Glomerular visceral epithelial cell (primary cell): Measurements from ENCODE around the gene ANKRD45.
"Not testable (repeated sequence)": the region's sequence is repeated elsewhere in the genome, so short reads cannot be mapped to it uniquely, and the experiment has no call there.

Experiments
- DNase-seq: peaks from one replicate; pipeline ENCODE4 v3.0.0-alpha.2; 2016; ENCODE audit errors: extremely low spot score

Gene ANKRD45

GRCh38 chr1:173642450-173643139 is 27.1 kb downstream of the ANKRD45 start:
- not testable (repeated sequence) for DNase-seq

GRCh38 chr1:173639102-173639501 is 30.5 kb downstream of the ANKRD45 start:
- no peak for DNase-seq

GRCh38 chr1:173638043-173639021 is 31.3 kb downstream of the ANKRD45 start:
- no peak for DNase-seq

DNA sequence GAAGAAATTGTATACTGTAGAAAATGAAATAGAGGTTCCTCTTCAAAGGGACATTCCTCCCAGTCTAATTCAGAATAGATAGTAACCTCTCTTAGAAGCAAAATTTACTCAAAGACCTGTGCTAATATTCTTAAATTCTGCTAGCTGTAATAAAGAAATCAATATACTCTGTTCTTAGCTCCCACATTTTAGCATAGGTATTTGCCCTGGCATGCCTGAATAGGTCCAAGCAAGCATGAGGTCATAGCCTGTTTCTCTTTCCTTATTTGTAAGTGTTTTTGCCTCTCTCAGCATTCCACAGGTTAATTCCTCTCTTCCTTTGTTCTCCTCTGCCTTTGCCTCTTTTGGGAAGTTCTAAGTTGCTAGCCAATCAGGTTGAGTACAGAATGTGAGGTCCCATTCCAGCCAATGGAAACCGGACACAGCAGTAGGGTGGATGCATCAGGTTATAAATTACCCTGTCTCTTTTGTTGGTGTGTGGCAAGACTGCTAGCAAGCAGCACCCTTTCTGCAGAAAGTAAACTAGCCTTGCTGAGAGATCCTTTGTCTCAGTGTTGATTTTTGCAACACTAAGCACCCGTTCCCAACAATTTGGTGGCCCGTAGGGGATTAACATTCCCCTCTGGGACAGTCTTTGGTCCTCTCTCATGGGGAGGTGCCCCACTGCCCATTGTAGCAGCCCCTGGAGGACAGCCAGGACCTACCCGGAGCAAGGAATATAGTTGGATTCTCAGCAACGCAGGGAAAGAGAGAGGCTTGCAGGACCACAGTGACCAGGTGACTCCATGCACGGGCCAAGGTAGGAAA is 32.2 kb downstream of the ANKRD45 start:
- DNase-seq, result not testable (repeated sequence)

DNA sequence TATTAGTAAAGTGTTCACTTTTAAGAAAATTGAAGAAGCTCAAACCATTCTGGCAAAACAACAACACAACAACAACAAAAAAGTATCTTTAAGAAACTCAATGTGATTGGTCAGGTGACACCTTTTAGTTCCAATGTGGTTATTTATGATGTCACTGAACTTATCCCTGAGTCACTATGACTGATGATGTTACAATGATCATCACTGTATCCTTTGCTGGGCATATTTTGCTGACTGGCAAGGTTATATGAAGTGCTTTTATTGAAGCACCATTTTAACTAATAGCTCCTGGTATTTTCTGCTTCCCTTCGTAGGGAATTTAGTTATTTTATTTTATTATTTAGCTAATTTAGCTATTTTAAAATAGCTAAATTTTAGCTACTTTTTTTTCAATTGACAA is 34.5 kb downstream of the ANKRD45 start, which contains the start of gene TEX50:
Gene TEX50, plus strand, starts transcription at position 223 of the 400 bp plus-strand sequence. CDS start 184 bp downstream, outside the sequence.
- no peak for DNase-seq

GRCh38 chr1:173628888-173629287 is 40.8 kb downstream of the ANKRD45 start:
- DNase-seq, result no peak

GRCh38 chr1:173627269-173627668 is 42.4 kb downstream of the ANKRD45 start:
- no peak for DNase-seq

GRCh38 chr1:173616859-173617258 is 52.8 kb downstream of the ANKRD45 start:
- no peak for DNase-seq

GRCh38 chr1:173613086-173613485 is 56.6 kb downstream of the ANKRD45 start:
- DNase-seq, result not testable (repeated sequence)

- DNase-seq, result no peak
These were observed 61.0 kb downstream of the ANKRD45 start for GRCh38 chr1:173608503-173609216.

DNA sequence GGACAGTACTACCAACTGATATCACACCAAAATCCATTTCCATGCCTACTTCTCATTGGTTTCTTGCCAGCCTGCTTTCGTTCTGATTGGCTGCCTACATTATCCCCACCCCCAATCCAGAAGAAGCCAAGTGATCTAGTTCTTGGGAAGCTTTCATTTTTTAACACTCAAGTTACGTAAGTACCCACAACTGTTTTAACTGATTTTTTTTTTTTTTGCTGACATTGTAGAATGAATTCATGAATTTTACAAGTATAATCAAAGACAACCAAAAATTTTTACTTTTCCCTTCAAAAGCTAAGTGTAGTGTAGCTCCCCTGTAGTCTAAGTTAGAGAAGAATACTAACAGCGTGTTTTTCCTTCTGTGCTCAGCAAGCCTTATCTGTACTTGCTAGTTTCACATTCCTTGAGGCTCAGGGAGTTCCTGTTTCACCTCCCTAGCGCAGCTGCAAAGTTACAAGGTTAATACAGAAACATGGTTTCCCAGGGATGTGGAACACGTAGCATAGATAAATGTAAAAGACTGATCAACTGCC is 66.5 kb downstream of the ANKRD45 start, which contains the start of gene SLC9C2:
Gene SLC9C2, minus strand, starts transcription at position 17 of the 536 bp plus-strand sequence. CDS start 1,296 bp downstream, outside the sequence.
- DNase-seq, result no peak

DNA sequence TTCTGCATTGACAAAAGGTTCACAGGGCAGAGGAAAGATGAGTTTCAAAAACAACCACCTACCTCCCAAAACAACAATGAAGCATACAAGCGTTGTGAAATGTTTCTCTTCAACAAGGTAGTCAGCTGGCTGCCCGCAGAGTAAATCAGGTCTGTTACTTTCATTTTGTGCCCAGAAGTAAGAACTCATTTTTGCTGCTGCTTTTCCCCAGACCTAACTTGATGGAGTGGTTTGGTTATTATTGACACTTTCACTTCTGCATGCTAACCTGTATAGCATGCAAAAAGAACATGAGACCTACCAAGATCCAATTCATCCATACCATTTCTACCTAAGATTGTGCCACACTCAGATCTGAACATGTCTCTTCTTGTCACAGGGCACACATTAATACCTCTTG is 68.1 kb downstream of the ANKRD45 start:
- DNase-seq, result no peak

GRCh38 chr1:173596097-173596825 is 73.4 kb downstream of the ANKRD45 start:
- no peak for DNase-seq

- DNase-seq, result not testable (repeated sequence)
These were observed 78.5 kb downstream of the ANKRD45 start for GRCh38 chr1:173591138-173591537.

GRCh38 chr1:173590557-173590956 is 79.1 kb downstream of the ANKRD45 start:
- peak; percentile 29 for DNase-seq

DNA sequence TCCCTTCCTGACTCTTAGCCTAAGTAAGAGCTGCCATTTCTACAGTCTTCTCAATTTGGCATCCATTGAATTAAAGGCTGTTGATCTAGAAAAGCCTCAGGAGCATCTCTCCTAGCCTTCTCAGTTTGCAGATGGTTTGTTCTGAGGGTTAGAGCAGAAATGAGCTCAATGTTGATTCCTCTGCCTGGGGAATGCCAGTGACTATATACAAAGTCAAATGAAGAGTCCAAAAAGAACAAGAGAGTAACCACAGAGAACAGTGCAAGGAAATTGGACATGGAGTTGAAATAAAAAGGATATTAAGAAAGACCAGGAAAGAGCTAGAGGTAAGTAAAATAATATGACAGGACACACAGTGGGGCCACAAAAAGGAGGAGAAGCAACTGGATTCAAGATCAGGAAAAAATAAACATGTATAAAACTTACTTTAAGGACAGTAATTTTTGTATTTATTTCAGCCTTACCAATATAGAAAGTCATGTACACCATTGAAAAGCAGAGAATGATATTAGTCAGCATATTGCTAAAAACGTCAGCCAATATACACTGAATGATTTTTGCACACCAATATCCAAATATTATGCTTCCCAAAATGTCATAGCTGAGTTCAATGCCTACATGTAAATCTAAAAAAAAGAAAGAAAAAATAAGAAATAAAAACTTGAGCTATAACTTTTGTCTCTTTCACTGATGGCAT is 88.1 kb downstream of the ANKRD45 start:
- no peak for DNase-seq

- DNase-seq, result no peak
These were observed 89.0 kb downstream of the ANKRD45 start for GRCh38 chr1:173580658-173581057.

DNA sequence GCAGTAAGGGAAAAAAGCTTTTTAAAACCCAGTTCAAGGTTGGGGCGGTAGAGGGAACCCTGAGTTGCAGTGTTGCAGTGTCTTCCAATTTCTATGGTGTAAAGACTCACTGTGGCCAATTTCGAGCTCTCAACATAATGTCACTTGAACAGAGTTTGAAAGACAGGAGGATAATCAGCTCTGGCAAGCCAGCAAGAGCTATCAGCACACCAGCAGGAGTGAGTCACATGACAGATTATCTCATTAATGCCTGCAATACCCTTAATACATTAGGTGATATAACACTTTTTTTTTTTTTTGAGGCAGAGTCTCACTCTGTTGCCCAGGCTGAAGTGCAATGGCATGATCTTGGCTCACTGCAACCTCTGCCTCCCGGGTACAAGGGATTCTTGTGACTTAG is 89.6 kb downstream of the ANKRD45 start:
- DNase-seq, result no peak

GRCh38 chr1:173573596-173573995 is 96.1 kb downstream of the ANKRD45 start:
- DNase-seq, result no peak
